IMR-90 (cell line): ENCODE data around the gene SEMA6D. TPM values are rescaled to one million over a fixed set of nuclear protein-coding genes. Genes with fewer than 3 reads are reported as not detected.

Experiments
- ATAC-seq: fragments of 200-7000 bp; cut with Tn5 transposase; 2 replicates; pipeline ENCODE4 v1.9.1; 2020; ENCODE audit warnings: low read depth, mild to moderate bottlenecking, moderate library complexity
- BruUV-seq: library from RNA; stranded (reverse); fragments of 400-500 nt; replicated peaks from 2 replicates; lab custom pipeline; 2021; lab: Mats Ljungman, UMichigan
- CTCF ChIA-PET: fragments of 300-600 bp; formaldehyde crosslinking; extraction: SDS; loops from one replicate; lab custom pipeline; 2021; ENCODE audit warnings: antibody characterized with exemption; lab: Yijun Ruan, JAX
- POLR2A ChIA-PET: fragments of 300-600 bp; sonication (Branson Sonifier 250); formaldehyde crosslinking; loops from one replicate; lab custom pipeline; 2022; ENCODE audit warnings: antibody characterized with exemption; ENCODE audit not compliant: unreplicated experiment; lab: Charles Lee
- DNase-seq: peaks from one replicate; pipeline ENCODE4 v3.0.0; 2013
- H2AFZ ChIP-seq: replicated peaks from 2 replicates; pipeline ENCODE3; 2013; ENCODE audit warnings: low read length, mild to moderate bottlenecking; ENCODE audit not compliant: poor library complexity
- H2AK5ac ChIP-seq: 2 replicates; pipeline ENCODE4 v1.6.1; 2013; ENCODE audit warnings: low read depth, low read length, inconsistent platforms
- H2AK9ac ChIP-seq: replicated peaks from 2 replicates; pipeline ENCODE3; 2013; ENCODE audit warnings: mild to moderate bottlenecking, low read depth, low read length, moderate library complexity; ENCODE audit not compliant: poor library complexity
- H2BK120ac ChIP-seq: 2 replicates; pipeline ENCODE4 v1.6.1; 2013; ENCODE audit warnings: low read depth, low read length, inconsistent platforms
- H2BK15ac ChIP-seq: 3 replicates; pipeline ENCODE4 v1.6.1; 2013; ENCODE audit warnings: low read depth, low read length, inconsistent platforms
- H2BK20ac ChIP-seq: 2 replicates; pipeline ENCODE4 v1.6.1; 2013; ENCODE audit warnings: low read depth, mild to moderate bottlenecking, inconsistent platforms, low read length, moderate library complexity
- H2BK5ac ChIP-seq: 2 replicates; pipeline ENCODE4 v1.6.1; 2013; ENCODE audit warnings: mild to moderate bottlenecking, low read depth, low read length, inconsistent platforms; ENCODE audit not compliant: poor library complexity, severe bottlenecking
- H3K14ac ChIP-seq: replicated peaks from 2 replicates; pipeline ENCODE4 v1.6.1; 2013; ENCODE audit warnings: low read depth, low read length, inconsistent platforms
- H3K18ac ChIP-seq: 2 replicates; pipeline ENCODE4 v1.6.1; 2013; ENCODE audit warnings: low read depth, low read length, control low read depth
- H3K23ac ChIP-seq: 2 replicates; pipeline ENCODE4 v1.6.1; 2013; ENCODE audit warnings: low read depth, low read length, inconsistent platforms
- H3K27ac ChIP-seq: 2 replicates; pipeline ENCODE4 v1.5.1; 2013; ENCODE audit warnings: mild to moderate bottlenecking, control low read depth, low read length; ENCODE audit not compliant: insufficient read depth
- H3K27me3 ChIP-seq: 2 replicates; pipeline ENCODE4 v1.6.1; 2013; ENCODE audit warnings: low read length; ENCODE audit not compliant: control insufficient read depth, insufficient read depth
- H3K36me3 ChIP-seq: 2 replicates; pipeline ENCODE4 v1.6.1; 2013; ENCODE audit warnings: low read length, mixed read lengths; ENCODE audit not compliant: control insufficient read depth, insufficient read depth
- H3K4ac ChIP-seq: 2 replicates; pipeline ENCODE4 v1.6.1; 2013; ENCODE audit warnings: low read depth, low read length, inconsistent platforms
- H3K4me1 ChIP-seq: 2 replicates; pipeline ENCODE4 v1.6.1; 2013; ENCODE audit warnings: low read length, mixed read lengths; ENCODE audit not compliant: control insufficient read depth, insufficient read depth
- H3K4me2 ChIP-seq: 2 replicates; pipeline ENCODE4 v1.6.1; 2013; ENCODE audit warnings: low read depth, mild to moderate bottlenecking, control low read depth, low read length, moderate library complexity
- H3K4me3 ChIP-seq: 2 replicates; pipeline ENCODE4 v1.5.1; 2013; ENCODE audit warnings: low read depth, mild to moderate bottlenecking, control low read depth, low read length, moderate library complexity; ENCODE audit not compliant: insufficient read depth
- H3K56ac ChIP-seq: 2 replicates; pipeline ENCODE4 v1.6.1; 2013; ENCODE audit warnings: low read length, inconsistent platforms; ENCODE audit not compliant: insufficient read depth; ENCODE audit errors: extremely low read depth
- H3K79me1 ChIP-seq, 2 experiments: 2 replicates each; pipeline ENCODE4 v1.6.1; 2013; ENCODE audit warnings: low read length in 2 of 2, inconsistent platforms in 1 of 2, low read depth in 1 of 2
- H3K9ac ChIP-seq: 2 replicates; pipeline ENCODE4 v1.6.1; 2013; ENCODE audit warnings: low read depth, low read length, control low read depth
- H3K9me1 ChIP-seq: 2 replicates; pipeline ENCODE4 v1.6.1; 2013; ENCODE audit warnings: low read length, inconsistent platforms; ENCODE audit not compliant: insufficient read depth
- H3K9me3 ChIP-seq: 2 replicates; pipeline ENCODE4 v1.6.1; 2013; ENCODE audit warnings: low read length; ENCODE audit not compliant: control insufficient read depth, insufficient read depth
- H4K20me1 ChIP-seq: 2 replicates; pipeline ENCODE4 v1.6.1; 2013; ENCODE audit warnings: low read length, inconsistent platforms; ENCODE audit not compliant: insufficient read depth
- H4K5ac ChIP-seq: 2 replicates; pipeline ENCODE4 v1.6.1; 2013; ENCODE audit warnings: mild to moderate bottlenecking, low read depth, low read length, control low read depth
- H4K8ac ChIP-seq, 2 experiments: 2 replicates each; pipeline ENCODE4 v1.6.1; 2013; ENCODE audit warnings: low read depth in 2 of 2, low read length in 2 of 2, control low read depth in 1 of 2, inconsistent platforms in 1 of 2
- H4K91ac ChIP-seq: 2 replicates; pipeline ENCODE4 v1.6.1; 2013; ENCODE audit warnings: low read depth, low read length, inconsistent platforms; ENCODE audit not compliant: insufficient read depth
- BHLHE40 ChIP-seq: fragments of 150-350 bp; IDR thresholded peaks from 2 replicates; pipeline ENCODE4 v1.6.1; 2016; ENCODE audit warnings: mild to moderate bottlenecking, low read depth, low read length
- CEBPB ChIP-seq: IDR thresholded peaks from 2 replicates; pipeline ENCODE4 v1.6.1; 2012; ENCODE audit warnings: low read depth, low read length, improper control_type of control experiment
- CHD1 ChIP-seq: IDR thresholded peaks from 2 replicates; pipeline ENCODE4 v1.6.1; 2012; ENCODE audit warnings: low read depth, low read length, improper control_type of control experiment
- FOS ChIP-seq: fragments of 150-350 bp; IDR thresholded peaks from 2 replicates; pipeline ENCODE4 v1.6.1; 2016; ENCODE audit warnings: low read depth, low read length
- MAZ ChIP-seq: IDR thresholded peaks from 2 replicates; pipeline ENCODE4 v1.6.1; 2012; ENCODE audit warnings: low read depth, mild to moderate bottlenecking, low read length, improper control_type of control experiment, moderate library complexity, borderline replicate concordance
- MXI1 ChIP-seq: IDR thresholded peaks from 2 replicates; pipeline ENCODE4 v1.6.1; 2012; ENCODE audit warnings: low read depth, mild to moderate bottlenecking, low read length, moderate library complexity, borderline replicate concordance
- NFE2L2 ChIP-seq: fragments of 150-350 bp; IDR thresholded peaks from 2 replicates; pipeline ENCODE4 v1.6.1; 2016; ENCODE audit warnings: low read depth, mild to moderate bottlenecking, low read length
- POLR2A ChIP-seq: IDR thresholded peaks from 2 replicates; pipeline ENCODE4 v1.6.1; 2012; ENCODE audit warnings: mild to moderate bottlenecking, low read depth, low read length
- RAD21 ChIP-seq: IDR thresholded peaks from 2 replicates; pipeline ENCODE4 v1.6.1; 2012; ENCODE audit warnings: low read length, improper control_type of control experiment
- RCOR1 ChIP-seq: IDR thresholded peaks from 2 replicates; pipeline ENCODE4 v1.6.1; 2012; ENCODE audit warnings: mild to moderate bottlenecking, low read length, improper control_type of control experiment; ENCODE audit not compliant: insufficient replicate concordance
- SMC3 ChIP-seq: fragments of 150-350 bp; IDR thresholded peaks from 2 replicates; pipeline ENCODE4 v1.6.1; 2016; ENCODE audit warnings: low read depth, mild to moderate bottlenecking, antibody characterized with exemption, low read length, moderate library complexity
- WGBS, 2 experiments: methylation state at CpG; one replicate each; pipeline versions ENCODE4 v1.1.5 to v1.1.7; 2013; ENCODE audit warnings: missing lambda C conversion rate in 2 of 2; ENCODE audit not compliant: insufficient read length in 1 of 2; ENCODE audit errors: extremely low coverage in 2 of 2; 5-methylcytosine and 5-hydroxymethylcytosine counted together
- dilution Hi-C: fragments of 300-500 bp; cut with HindIII; formaldehyde crosslinking; loops from one replicate; pipeline ENCODE4 v1.14.3; 2018; ENCODE audit warnings: low sequenced_read_pairs; ENCODE audit not compliant: unreplicated experiment
- in situ Hi-C: fragments of 300-500 bp; cut with MboI; formaldehyde crosslinking; loops from 3 replicates; pipeline ENCODE4 v1.14.3; 2019; ENCODE audit warnings: low sequenced_read_pairs, inconsistent platforms, mixed read lengths
- intact Hi-C: fragments of 100-400 bp; cut with micrococcal nuclease; formaldehyde crosslinking; loops from 2 replicates; pipeline ENCODE4 v1.10.0; 2022
- polyA plus RNA-seq, 3 experiments: library from polyadenylated mRNA; depleted of rRNA; stranded (reverse); fragments of >200 nt; gene quantifications; 2 replicates each; pipeline ENCODE4 v1.2.3, GENCODE V29; 2012; ENCODE audit warnings: low replicate concordance in 1 of 3
- total RNA-seq: library from RNA; depleted of rRNA; stranded (reverse); fragments of >200 nt; gene quantifications from 2 replicates; pipeline ENCODE4 v1.2.3, GENCODE V29; 2012
- TF ChIP-seq, protein P1 (sequence below): conservative IDR thresholded peaks from 2 replicates; pipeline ENCODE4 v1.5.1; 2012; ENCODE audit warnings: mild to moderate bottlenecking, low read depth, low read length, improper control_type of control experiment

The SEMA6D gene
- total and polyA plus RNA-seq, 2 of the 4 experiments (the other 2 are of a cell fraction): 12.6 to 17.4 TPM

GRCh38 chr15:47727676-47728075, 10.4 kb downstream of the SEMA6D start:
- dilution Hi-C loops (no loop called here), in situ Hi-C loops (no loop called here), intact Hi-C loops (no loop called here)
- no TSS peak for BruUV-seq
- Histone ChIP-seq H3K36me3 (no peaks in the 10 kb centered on the region; the same call in 1 of the 2 replicates), H4K8ac (no peak overlapping the region), H3K27ac (no peak overlapping the region), H2BK5ac (no peak overlapping the region), H2AK5ac (no peak overlapping the region), H2BK120ac (no peak overlapping the region), H3K4me1 (peaks cover 4% of the 10 kb centered on the region), H3K27me3 (no peaks in the 10 kb centered on the region), H4K91ac (no peak overlapping the region), H2AFZ (no peak overlapping the region), H3K9ac (no peak overlapping the region), H3K4ac (no peak overlapping the region), H2AK9ac (no peak overlapping the region), H3K18ac (no peak overlapping the region), H3K4me2 (no peak overlapping the region), H3K56ac (no peak overlapping the region), H4K5ac (no peak overlapping the region), H2BK20ac (no peak overlapping the region), H3K4me3 (no peak overlapping the region), H3K14ac (no peak overlapping the region), H3K9me3 (no peaks in the 10 kb centered on the region), H3K79me1 (peaks cover 6 to 66% of the 10 kb centered on the region in 2 experiments), H4K20me1 (peaks cover 7% of the 10 kb centered on the region; the same call in 1 of the 2 replicates), H3K23ac (no peak overlapping the region), H2BK15ac (no peak overlapping the region), H3K9me1 (peaks cover 5% of the 10 kb centered on the region; the same call in 1 of the 2 replicates)
- POLR2A ChIA-PET: no interaction called here
- ATAC-seq (no peak), DNase-seq (peak; percentile 15)
- CTCF ChIA-PET: no interaction called here
- no CpG with 5 or more reads among the region's 5 CpGs for WGBS, 2 experiments
- TF ChIP-seq CHD1: no peak
- no peak for TF ChIP-seq SMC3
- no peak for TF ChIP-seq MXI1
- TF ChIP-seq RCOR1: no peak
- TF ChIP-seq, protein P1, sequence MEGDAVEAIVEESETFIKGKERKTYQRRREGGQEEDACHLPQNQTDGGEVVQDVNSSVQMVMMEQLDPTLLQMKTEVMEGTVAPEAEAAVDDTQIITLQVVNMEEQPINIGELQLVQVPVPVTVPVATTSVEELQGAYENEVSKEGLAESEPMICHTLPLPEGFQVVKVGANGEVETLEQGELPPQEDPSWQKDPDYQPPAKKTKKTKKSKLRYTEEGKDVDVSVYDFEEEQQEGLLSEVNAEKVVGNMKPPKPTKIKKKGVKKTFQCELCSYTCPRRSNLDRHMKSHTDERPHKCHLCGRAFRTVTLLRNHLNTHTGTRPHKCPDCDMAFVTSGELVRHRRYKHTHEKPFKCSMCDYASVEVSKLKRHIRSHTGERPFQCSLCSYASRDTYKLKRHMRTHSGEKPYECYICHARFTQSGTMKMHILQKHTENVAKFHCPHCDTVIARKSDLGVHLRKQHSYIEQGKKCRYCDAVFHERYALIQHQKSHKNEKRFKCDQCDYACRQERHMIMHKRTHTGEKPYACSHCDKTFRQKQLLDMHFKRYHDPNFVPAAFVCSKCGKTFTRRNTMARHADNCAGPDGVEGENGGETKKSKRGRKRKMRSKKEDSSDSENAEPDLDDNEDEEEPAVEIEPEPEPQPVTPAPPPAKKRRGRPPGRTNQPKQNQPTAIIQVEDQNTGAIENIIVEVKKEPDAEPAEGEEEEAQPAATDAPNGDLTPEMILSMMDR: no peak
- TF ChIP-seq NFE2L2: no peak
- no peak for TF ChIP-seq FOS
- TF ChIP-seq CEBPB: no peak
- no peak for TF ChIP-seq RAD21
- TF ChIP-seq POLR2A: no peak
- TF ChIP-seq BHLHE40: no peak
- no peak for TF ChIP-seq MAZ
